Lung (tissue), 12 donors: ENCODE results near the gene DUSP22. TPM values are rescaled to one million over a fixed set of nuclear protein-coding genes. Genes with fewer than 3 reads are reported as not detected.
"Not testable (repeated sequence)": the region's sequence is repeated elsewhere in the genome, so short reads cannot be mapped to it uniquely, and the experiment has no call there.

Experiments
- ATAC-seq: fragments of 200-7000 bp; cut with Tn5 transposase; one replicate; pipeline ENCODE4 v1.9.1; 2020; ENCODE audit warnings: moderate number of reproducible peaks; ENCODE audit not compliant: insufficient read depth, low FRiP score
- DNase-seq, 3 donors: peaks; one replicate each; pipeline ENCODE4 v3.0.0-alpha.2; 2013 to 2017
- H3K27ac ChIP-seq, 2 donors: one replicate each; pipeline ENCODE4 v1.5.1; 2013; ENCODE audit warnings: mild to moderate bottlenecking in 2 of 2, moderate library complexity in 2 of 2, control low read depth in 1 of 2, inconsistent platforms in 1 of 2, low read depth in 1 of 2, low read length in 1 of 2
- H3K27me3 ChIP-seq, 3 donors: one replicate each; pipeline ENCODE4 v1.5.1; 2013; ENCODE audit warnings: low read length in 2 of 3; ENCODE audit not compliant: control insufficient read depth in 3 of 3, insufficient read depth in 3 of 3
- H3K36me3 ChIP-seq, 4 donors: one replicate each; pipeline ENCODE4 v1.5.1; 2013; ENCODE audit warnings: low read length in 4 of 4, mild to moderate bottlenecking in 1 of 4, moderate library complexity in 1 of 4; ENCODE audit not compliant: control insufficient read depth in 4 of 4, insufficient read depth in 4 of 4
- H3K4me1 ChIP-seq, 5 donors: one replicate each; pipeline ENCODE4 v1.5.1; 2013; ENCODE audit warnings: low read length in 5 of 5, mild to moderate bottlenecking in 2 of 5, moderate library complexity in 1 of 5; ENCODE audit not compliant: control insufficient read depth in 5 of 5, insufficient read depth in 5 of 5
- H3K4me3 ChIP-seq: one replicate; pipeline ENCODE4 v1.5.1; 2013; ENCODE audit warnings: mild to moderate bottlenecking, control low read depth, moderate library complexity
- H3K9ac ChIP-seq, 2 donors: one replicate each; pipeline ENCODE4 v1.5.1; 2013; ENCODE audit warnings: low read length in 2 of 2, control low read depth in 1 of 2; ENCODE audit not compliant: insufficient read depth in 1 of 2
- H3K9me3 ChIP-seq, 4 donors: one replicate each; pipeline ENCODE4 v1.5.1; 2013; ENCODE audit warnings: low read length in 3 of 4, mild to moderate bottlenecking in 1 of 4, moderate library complexity in 1 of 4; ENCODE audit not compliant: control insufficient read depth in 4 of 4, insufficient read depth in 3 of 4
- CTCF ChIP-seq: IDR thresholded peaks from 2 replicates; pipeline ENCODE4 v1.5.1; 2012; ENCODE audit warnings: mild to moderate bottlenecking; ENCODE audit errors: control extremely low read depth, extremely low read depth
- WGBS, 2 donors: extraction: QIAGEN DNeasy Blood & Tissue Kit; methylation state at CpG; one replicate each; pipeline ENCODE4 v1.1.7; 2013; 5-methylcytosine and 5-hydroxymethylcytosine counted together
- polyA plus RNA-seq, 2 donors: library from polyadenylated mRNA; stranded (reverse); fragments of 200-250 nt; gene quantifications; one replicate each; pipeline ENCODE4 v1.2.1, GENCODE V29; 2013
- total RNA-seq, 2 donors: library from RNA; depleted of rRNA in 1 of 2; stranded (reverse); fragments of >200 nt in 1 of 2; gene quantifications; one replicate each; pipeline ENCODE4 v1.2.1, GENCODE V29; 2014 to 2021
- donor health status: control.
- donor health status: control.
- donor health status: Bipolar disorder and iron deficiency.
- donor health status: healthy.
- donor health status: DM: yes; HTN: yes; CAD: no.

DUSP22 gene
- total and polyA plus RNA-seq, 4 donors = 38.9 to 51.1 (median 43.8) TPM

GRCh38 chr6:285030-285771, 7.1 kb upstream of the DUSP22 start:
- Histone ChIP-seq H3K36me3 (no peaks in the 10 kb centered on the region), H3K9me3 (peaks cover 0 to 7% (median 0%) of the 10 kb centered on the region in 4 donors), H3K9ac (no peak overlapping the region), H3K27ac (no peak overlapping the region), H3K27me3 (no peaks in the 10 kb centered on the region), H3K4me3 (no peak overlapping the region), H3K4me1 (no peaks in the 10 kb centered on the region)
- 87 to 89% methylated on average over 6 of the region's 6 CpGs for WGBS, 2 donors
- no peak for ATAC-seq
- no peak for DNase-seq
- TF ChIP-seq CTCF = no peak

- not testable (repeated sequence) for H3K4me1 ChIP-seq, H3K9ac ChIP-seq, ATAC-seq, H3K27me3 ChIP-seq, H3K36me3 ChIP-seq, H3K4me3 ChIP-seq, H3K9me3 ChIP-seq, H3K27ac ChIP-seq, DNase-seq
- 70 to 78% methylated on average over 5 of the region's 5 CpGs for WGBS, 2 donors
Observed at GRCh38 chr6:285902-286301, 6.4 kb upstream of the DUSP22 start.

- Histone ChIP-seq H3K9ac (no peak overlapping the region), H3K9me3 (peaks cover 0 to 9% (median 0%) of the 10 kb centered on the region in 4 donors), H3K4me1 (peaks cover 0 to 6% (median 0%) of the 10 kb centered on the region in 5 donors), H3K27ac (no peak overlapping the region), H3K36me3 (no peaks in the 10 kb centered on the region), H3K4me3 (no peak overlapping the region), H3K27me3 (no peaks in the 10 kb centered on the region)
- no peak for TF ChIP-seq CTCF
- no peak for DNase-seq
- no peak for ATAC-seq
- 65 to 75% methylated on average over 10 of the region's 10 CpGs for WGBS, 2 donors
Observed at GRCh38 chr6:286681-287488, 5.4 kb upstream of the DUSP22 start.

GRCh38 chr6:287489-287860, 4.8 kb upstream of the DUSP22 start:
- Histone ChIP-seq H3K36me3 (no peaks in the 10 kb centered on the region), H3K9me3 (peaks cover 0 to 9% (median 0%) of the 10 kb centered on the region in 4 donors), H3K4me1 (peaks cover 0 to 6% (median 0%) of the 10 kb centered on the region in 5 donors), H3K27me3 (no peaks in the 10 kb centered on the region), H3K4me3 (no peak overlapping the region), H3K9ac (no peak overlapping the region), H3K27ac (no peak overlapping the region)
- no peak for ATAC-seq
- no peak for TF ChIP-seq CTCF
- no peak for DNase-seq
- WGBS, 2 donors = 79 to 90% methylated on average over 3 of the region's 3 CpGs
